GM23248 (cell line): ENCODE results near the gene ZNF653.

Experiments used
- EZH2 ChIP-seq: fragments of 200-600 bp; sonication (generic); IDR thresholded peaks from 2 replicates; pipeline ENCODE4 v1.6.1; 2018; ENCODE audit warnings: antibody characterized with exemption, mild to moderate bottlenecking; ENCODE audit not compliant: insufficient read depth, poor library complexity, severe bottlenecking
- EZH2phosphoT487 ChIP-seq: fragments of 200-600 bp; sonication (generic); IDR thresholded peaks from 2 replicates; pipeline ENCODE4 v1.6.1; 2018; ENCODE audit warnings: antibody characterized with exemption, moderate library complexity, mild to moderate bottlenecking, low read depth; ENCODE audit not compliant: insufficient read depth

GRCh38 chr19:11448923-11449554, 56.6 kb downstream of the ZNF653 start:
- no peak for TF ChIP-seq EZH2
- TF ChIP-seq EZH2phosphoT487: no peak
